Motor neuron (in vitro differentiated cells): ENCODE results near the gene HRG. TPM values are rescaled to one million over a fixed set of nuclear protein-coding genes. Genes with fewer than 3 reads are reported as not detected.
"Not testable (repeated sequence)": the region's sequence is repeated elsewhere in the genome, so short reads cannot be mapped to it uniquely, and the experiment has no call there.

Experiments used
- ATAC-seq, 8 experiments: fragments of 200-7000 bp; cut with Tn5 transposase; replicated peaks in 6 of 8; 2 replicates each; pipeline ENCODE4 v1.8.0; 2021; ENCODE audit warnings: mild to moderate bottlenecking in 8 of 8, moderate library complexity in 8 of 8
- H3K27ac ChIP-seq, 2 donors: fragments of 250-450 bp; sonication (Bioruptor Pico); 2 replicates each; pipeline ENCODE4 v1.9.0; 2021; ENCODE audit warnings: antibody characterized with exemption in 2 of 2, mild to moderate bottlenecking in 2 of 2, moderate library complexity in 1 of 2
- H3K4me1 ChIP-seq, 2 donors: fragments of 250-450 bp; sonication (Bioruptor Pico); replicated peaks in 1 of 2; 2 replicates each; pipeline ENCODE4 v1.6.1; 2021; ENCODE audit warnings: antibody characterized with exemption in 2 of 2, mild to moderate bottlenecking in 2 of 2, moderate library complexity in 1 of 2
- H3K4me3 ChIP-seq, 5 donors: fragments of 250-450 bp; sonication (Bioruptor Pico); 2 replicates each; pipeline ENCODE4 v1.9.0; 2021; ENCODE audit warnings: antibody characterized with exemption in 5 of 5, mild to moderate bottlenecking in 5 of 5, moderate library complexity in 4 of 5
- WGBS, 10 experiments: fragments of 450-650 bp; shearing (Covaris generic); methylation state at CpG; one replicate each; pipeline ENCODE4 v1.0.0; 2022; 5-methylcytosine and 5-hydroxymethylcytosine counted together
- in situ Hi-C, 9 experiments: fragments of 400-800 bp; cut with MboI; loops; one replicate each; pipeline ENCODE4 v1.15.0; 2021; ENCODE audit warnings: low sequenced_read_pairs in 9 of 9, low pct_unique_long_range_greater_than_20kb in 2 of 9; ENCODE audit not compliant: unreplicated experiment in 9 of 9
- total RNA-seq, 8 experiments: library from RNA; unstranded; fragments of 300-600 nt; gene quantifications; 2 replicates each; pipeline versions ENCODE4 v1.2.3 to v1.2.4, GENCODE V29; 2022

Gene HRG
- total RNA-seq, 8 experiments from 2014 or later: 0.10 to 0.57 (median 0.27) TPM; not detected in 3

GRCh38 chr3:186669378-186670084 is 3.7 kb downstream of the HRG start:
- Histone ChIP-seq H3K27ac (no peak overlapping the region), H3K4me1 (peaks cover 4 to 11% of the 10 kb centered on the region in 2 donors), H3K4me3 (no peak overlapping the region)
- in situ Hi-C loops: no loop called here
- WGBS, 10 experiments: 20 to 100% (median 78%) methylated on average over 1 to 2 of the region's 2 CpGs; no CpG with 5 or more reads in 1 of the 10 experiments
- ATAC-seq: no peak

DNA sequence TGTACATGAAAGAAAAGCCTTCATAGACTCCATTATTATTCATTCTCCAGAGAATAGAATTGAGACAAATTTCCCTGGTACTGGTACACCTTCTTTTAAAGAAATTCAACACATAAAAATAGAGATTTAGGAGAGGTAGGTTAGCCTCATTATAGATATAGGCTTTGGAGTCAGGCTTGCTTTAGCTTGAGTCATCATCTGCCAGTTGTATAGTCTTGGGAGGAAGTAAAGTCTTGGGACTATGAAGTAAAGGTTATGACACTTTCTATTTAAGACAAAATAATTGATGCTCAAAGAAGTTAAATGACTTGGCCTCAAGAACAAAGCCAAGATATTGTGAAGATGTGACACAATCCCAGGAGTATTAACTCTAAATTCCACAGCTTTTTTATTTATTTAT is 4.3 kb downstream of the HRG start:
- Histone ChIP-seq H3K27ac (no peak overlapping the region), H3K4me3 (no peak overlapping the region), H3K4me1 (peaks cover under 1 to 8% of the 10 kb centered on the region in 2 donors)
- in situ Hi-C loops: no loop called here
- no peak for ATAC-seq

GRCh38 chr3:186671051-186671450 is 5.2 kb downstream of the HRG start:
- H3K4me3 ChIP-seq: no peak overlapping the region
- H3K4me1 ChIP-seq: no peaks in the 10 kb centered on the region
- no peak overlapping the region for H3K27ac ChIP-seq
- in situ Hi-C loops: no loop called here
- ATAC-seq: no peak
- WGBS, 10 experiments: 8 to 88% (median 67%) methylated on average over 1 to 3 of the region's 3 CpGs; no CpG with 5 or more reads in 3 of the 10 experiments

DNA sequence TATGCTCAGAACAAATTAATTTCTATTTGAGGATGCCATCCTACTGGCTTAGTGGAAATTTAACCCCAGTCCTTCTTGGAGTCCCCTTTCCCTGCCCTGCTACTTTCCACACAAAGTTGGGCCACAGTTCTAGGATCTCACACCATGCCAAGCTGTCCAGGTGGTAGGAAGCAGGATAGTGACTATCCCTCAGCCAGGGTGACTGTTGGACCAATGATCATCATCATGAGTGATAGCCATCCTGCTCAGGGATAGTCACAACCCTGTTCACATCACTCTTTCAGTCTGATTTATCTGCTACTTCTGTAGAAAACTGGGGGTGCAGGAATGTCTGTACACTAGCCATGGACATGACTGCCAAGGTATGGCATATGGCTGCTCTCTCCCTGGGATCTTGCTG is 12.8 kb downstream of the HRG start:
- in situ Hi-C loops: no loop called here
- Histone ChIP-seq H3K27ac (no peak overlapping the region), H3K4me3 (no peak overlapping the region), H3K4me1 (no peaks in the 10 kb centered on the region)
- no peak for ATAC-seq

- H3K4me3 ChIP-seq: no peak overlapping the region
- H3K27ac ChIP-seq: no peak overlapping the region
- H3K4me1 ChIP-seq: no peaks in the 10 kb centered on the region
- 11 to 63% (median 42%) methylated on average over 1 of the region's 1 CpG; no CpG with 5 or more reads in 4 of the 10 experiments for WGBS, 10 experiments
- no peak for ATAC-seq
- in situ Hi-C loops: no loop called here
These were observed 13.3 kb downstream of the HRG start for GRCh38 chr3:186679151-186679550.

DNA sequence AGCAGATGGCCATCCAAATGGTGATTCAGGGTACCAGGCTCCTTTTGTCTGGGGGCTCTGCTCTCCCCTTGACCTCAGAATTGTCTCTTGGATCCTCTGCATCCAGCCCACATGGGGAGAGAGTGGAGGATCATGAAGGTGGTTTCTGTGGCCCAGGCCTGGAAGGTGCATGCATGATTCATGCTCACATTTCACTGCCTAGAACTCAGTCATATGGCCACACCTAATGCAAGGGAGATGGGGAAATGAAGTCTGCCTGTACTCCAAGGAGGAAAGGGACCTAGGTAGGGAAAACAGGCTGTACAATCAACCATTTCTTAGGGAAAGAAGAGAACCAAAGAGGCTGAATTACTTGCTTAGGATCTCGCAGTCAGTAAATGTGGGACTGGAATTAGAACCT is 15.1 kb downstream of the HRG start:
- in situ Hi-C loops: no loop called here
- peak in 1 of 8 experiments; percentile 67 for ATAC-seq
- no peaks in the 10 kb centered on the region for H3K4me1 ChIP-seq

GRCh38 chr3:186682812-186683211 is 17.0 kb downstream of the HRG start:
- in situ Hi-C loops: no loop called here
- WGBS, 10 experiments: 17 to 73% (median 34%) methylated on average over 1 to 3 of the region's 3 CpGs; no CpG with 5 or more reads in 4 of the 10 experiments
- no peak for ATAC-seq
- no peaks in the 10 kb centered on the region for H3K4me1 ChIP-seq
- no peak overlapping the region for H3K27ac ChIP-seq
- H3K4me3 ChIP-seq: no peak overlapping the region

More for the DNA sequence above, 15.1 kb downstream of the HRG start:
- no peak overlapping the region for H3K27ac ChIP-seq
- no peak overlapping the region for H3K4me3 ChIP-seq
- 29 to 100% (median 65%) methylated on average over 1 of the region's 1 CpG; no CpG with 5 or more reads in 6 of the 10 experiments for WGBS, 10 experiments

- WGBS, 10 experiments: 0 to 75% (median 63%) methylated on average over 1 of the region's 3 CpGs; no CpG with 5 or more reads in 4 of the 10 experiments
- H3K27ac ChIP-seq: no peak overlapping the region
- H3K4me3 ChIP-seq: no peak overlapping the region
- no peaks in the 10 kb centered on the region for H3K4me1 ChIP-seq
- peak in 3 of 8 experiments; percentile 44 to 81 (median 47) for ATAC-seq
- in situ Hi-C loops: no loop called here
These were observed 18.2 kb downstream of the HRG start for GRCh38 chr3:186683979-186684378.

DNA sequence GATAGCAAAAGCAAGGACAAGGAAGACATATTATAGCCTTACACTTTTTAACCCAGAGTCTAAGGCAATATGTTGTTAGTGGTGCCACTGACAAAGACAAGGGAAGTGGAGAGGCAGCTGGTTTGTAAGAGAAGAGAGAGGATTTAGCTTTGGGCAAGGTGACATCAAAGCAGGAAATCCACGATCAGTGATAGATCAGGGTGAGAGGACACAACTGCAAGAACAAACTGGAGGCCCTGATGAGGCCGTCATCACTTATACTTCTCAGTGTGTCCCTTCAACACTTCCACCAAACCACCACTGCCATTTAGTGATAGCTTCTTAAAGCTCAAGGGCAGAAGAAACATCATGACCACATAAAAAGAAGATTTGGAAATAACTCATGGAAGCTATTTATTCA is 20.7 kb downstream of the HRG start:
- ATAC-seq, H3K4me1 ChIP-seq, H3K27ac ChIP-seq, H3K4me3 ChIP-seq, in situ Hi-C loops: not testable (repeated sequence)
- WGBS, 10 experiments: 50 to 88% (median 80%) methylated on average over 1 to 2 of the region's 2 CpGs; no CpG with 5 or more reads in 5 of the 10 experiments

- ATAC-seq: no peak
- in situ Hi-C loops: no loop called here
- no peak overlapping the region for H3K4me3 ChIP-seq
- H3K27ac ChIP-seq: no peak overlapping the region
- WGBS, 10 experiments: 37 to 89% (median 79%) methylated on average over 4 to 12 of the region's 12 CpGs; no CpG with 5 or more reads in 1 of the 10 experiments
- no peaks in the 10 kb centered on the region for H3K4me1 ChIP-seq
These were observed 21.4 kb downstream of the HRG start for GRCh38 chr3:186687120-186687651.

DNA sequence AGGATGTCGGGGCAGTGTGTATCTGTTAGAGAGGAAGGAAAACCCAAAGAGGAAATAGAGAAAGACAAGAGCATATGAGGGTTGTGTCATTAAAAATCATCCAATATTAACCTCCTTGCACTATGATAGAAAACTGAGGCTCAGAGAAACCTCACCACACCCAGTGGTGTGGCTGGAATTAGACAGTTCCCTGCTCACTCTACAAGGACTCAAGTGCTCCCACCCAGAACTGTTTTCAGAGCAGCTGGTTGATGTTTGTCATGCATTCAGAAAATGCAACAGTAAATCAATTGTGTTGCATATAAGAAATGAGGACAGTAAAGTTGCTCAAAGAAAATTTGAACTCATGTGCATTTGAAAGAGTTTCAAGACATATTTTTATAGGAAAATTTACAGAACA is 24.5 kb downstream of the HRG start:
- H3K27ac ChIP-seq, H3K4me1 ChIP-seq, H3K4me3 ChIP-seq, in situ Hi-C loops: not testable (repeated sequence)
- peak in 2 of 8 experiments; percentile 40 to 93 for ATAC-seq
- WGBS, 10 experiments: 17 to 90% (median 48%) methylated on average over 1 of the region's 1 CpG; no CpG with 5 or more reads in 6 of the 10 experiments

- H3K4me3 ChIP-seq: no peak overlapping the region
- no peaks in the 10 kb centered on the region for H3K4me1 ChIP-seq
- ATAC-seq: no peak
- in situ Hi-C loops: no loop called here
- H3K27ac ChIP-seq: no peak overlapping the region
- WGBS, 10 experiments: 10 to 100% (median 78%) methylated on average over 1 to 7 of the region's 7 CpGs
These were observed 25.9 kb downstream of the HRG start for GRCh38 chr3:186691676-186692075.

GRCh38 chr3:186693843-186694242 is 28.0 kb downstream of the HRG start:
- WGBS, 10 experiments: 20 to 100% (median 81%) methylated on average over 1 to 3 of the region's 3 CpGs
- no peak overlapping the region for H3K27ac ChIP-seq
- no peak overlapping the region for H3K4me3 ChIP-seq
- H3K4me1 ChIP-seq: no peaks in the 10 kb centered on the region
- in situ Hi-C loops: no loop called here
- ATAC-seq: no peak
